H9 (cell line): Measurements from ENCODE around the gene ARHGDIB. TPM values are rescaled to one million over a fixed set of nuclear protein-coding genes. Genes with fewer than 3 reads are reported as not detected.

ENCODE experiments used
- DNase-seq: peaks from one replicate; pipeline ENCODE4 v3.0.0-alpha.2; 2017
- H2AFZ ChIP-seq: one replicate; pipeline ENCODE4 v1.6.1; 2013; ENCODE audit warnings: mild to moderate bottlenecking, low read length, control low read depth, moderate library complexity
- H2AK5ac ChIP-seq: 2 replicates; pipeline ENCODE4 v1.6.1; 2013; ENCODE audit warnings: low read length, control low read depth, mixed read lengths; ENCODE audit not compliant: insufficient read length
- H2BK120ac ChIP-seq: one replicate; pipeline ENCODE4 v1.6.1; 2013; ENCODE audit warnings: low read depth, mild to moderate bottlenecking, low read length, control low read depth, inconsistent platforms; ENCODE audit not compliant: poor library complexity, severe bottlenecking
- H2BK12ac ChIP-seq: 2 replicates; pipeline ENCODE4 v1.6.1; 2013; ENCODE audit warnings: low read length, control low read depth, mixed read lengths, low read depth; ENCODE audit not compliant: insufficient read length
- H2BK15ac ChIP-seq: 2 replicates; pipeline ENCODE4 v1.6.1; 2013; ENCODE audit warnings: low read depth, low read length, control low read depth
- H2BK20ac ChIP-seq: one replicate; pipeline ENCODE4 v1.6.1; 2013; ENCODE audit warnings: low read depth, mild to moderate bottlenecking, low read length, control low read depth, inconsistent platforms; ENCODE audit not compliant: poor library complexity, severe bottlenecking
- H2BK5ac ChIP-seq: 2 replicates; pipeline ENCODE4 v1.6.1; 2013; ENCODE audit warnings: low read length, control low read depth, mixed read lengths; ENCODE audit not compliant: insufficient read length
- H3K14ac ChIP-seq: 2 replicates; pipeline ENCODE4 v1.6.1; 2013; ENCODE audit warnings: low read length, control low read depth; ENCODE audit not compliant: insufficient read depth
- H3K18ac ChIP-seq: 2 replicates; pipeline ENCODE4 v1.6.1; 2013; ENCODE audit warnings: low read depth, mild to moderate bottlenecking, mixed read lengths, low read length, control low read depth; ENCODE audit not compliant: insufficient read length
- H3K23ac ChIP-seq: 2 replicates; pipeline ENCODE4 v1.6.1; 2013; ENCODE audit warnings: low read length, control low read depth, mixed read lengths, low read depth; ENCODE audit not compliant: insufficient read length
- H3K23me2 ChIP-seq: 2 replicates; pipeline ENCODE4 v1.6.1; 2013; ENCODE audit warnings: low read depth, mild to moderate bottlenecking, mixed read lengths, low read length, control low read depth; ENCODE audit not compliant: insufficient read length, poor library complexity, severe bottlenecking
- H3K27ac ChIP-seq: 2 replicates; pipeline ENCODE4 v1.5.1; 2013; ENCODE audit warnings: low read length, control low read depth, mixed read lengths, low read depth; ENCODE audit not compliant: insufficient read length
- H3K27me3 ChIP-seq: 2 replicates; pipeline ENCODE4 v1.6.1; 2013; ENCODE audit warnings: low read length, control low read depth, inconsistent platforms; ENCODE audit not compliant: insufficient read depth
- H3K4ac ChIP-seq: 2 replicates; pipeline ENCODE4 v1.6.1; 2013; ENCODE audit warnings: low read depth, mild to moderate bottlenecking, control low read depth, inconsistent platforms, low read length, moderate library complexity
- H3K4me1 ChIP-seq: 2 replicates; pipeline ENCODE4 v1.6.1; 2013; ENCODE audit warnings: low read length, control low read depth, inconsistent platforms; ENCODE audit not compliant: insufficient read depth
- H3K4me2 ChIP-seq: 2 replicates; pipeline ENCODE4 v1.6.1; 2013; ENCODE audit warnings: low read length, control low read depth, mixed read lengths; ENCODE audit not compliant: insufficient read length, insufficient read depth
- H3K56ac ChIP-seq: 2 replicates; pipeline ENCODE4 v1.6.1; 2013; ENCODE audit warnings: low read depth, mild to moderate bottlenecking, mixed read lengths, low read length, control low read depth; ENCODE audit not compliant: insufficient read length
- H3K79me1 ChIP-seq: 2 replicates; pipeline ENCODE4 v1.6.1; 2013; ENCODE audit warnings: low read depth, mild to moderate bottlenecking, moderate library complexity, low read length, control low read depth, inconsistent platforms; ENCODE audit not compliant: insufficient read depth, poor library complexity, severe bottlenecking
- H3K79me2 ChIP-seq: 2 replicates; pipeline ENCODE4 v1.6.1; 2013; ENCODE audit warnings: low read length, control low read depth, inconsistent platforms; ENCODE audit not compliant: insufficient read depth
- H3K9ac ChIP-seq: 2 replicates; pipeline ENCODE4 v1.6.1; 2013; ENCODE audit warnings: low read length, control low read depth, mixed read lengths; ENCODE audit not compliant: insufficient read length; ENCODE audit errors: extremely low read depth
- H3K9me3 ChIP-seq: one replicate; pipeline ENCODE4 v1.6.1; 2013; ENCODE audit warnings: low read depth, low read length, inconsistent platforms; ENCODE audit not compliant: control insufficient read depth
- H3T11ph ChIP-seq: one replicate; pipeline ENCODE4 v1.6.1; 2013; ENCODE audit warnings: mild to moderate bottlenecking, low read length, control low read depth, inconsistent platforms
- H4K20me1 ChIP-seq: one replicate; pipeline ENCODE4 v1.6.1; 2013; ENCODE audit not compliant: control insufficient read depth, insufficient read length, insufficient read depth
- H4K5ac ChIP-seq: 2 replicates; pipeline ENCODE4 v1.6.1; 2013; ENCODE audit warnings: low read depth, mild to moderate bottlenecking, mixed read lengths, low read length, control low read depth; ENCODE audit not compliant: insufficient read length
- H4K8ac ChIP-seq: replicated peaks from 2 replicates; pipeline ENCODE4 v1.6.1; 2013; ENCODE audit warnings: low read length, control low read depth, mixed read lengths, low read depth; ENCODE audit not compliant: insufficient read length
- H4K91ac ChIP-seq: 2 replicates; pipeline ENCODE4 v1.6.1; 2013; ENCODE audit warnings: low read depth, mild to moderate bottlenecking, moderate library complexity, mixed read lengths, low read length, control low read depth; ENCODE audit not compliant: insufficient read length
- H3K27ac Mint-ChIP-seq, 3 experiments: 2 replicates in 2 of 3; 3 replicates in 1 of 3; pipeline ENCODE4 v1.8.0; 2020 to 2021; ENCODE audit warnings: mixed read lengths in 3 of 3, mild to moderate bottlenecking in 1 of 3, moderate library complexity in 1 of 3
- H3K27me3 Mint-ChIP-seq: 2 replicates; pipeline ENCODE4 v1.8.0; 2021; ENCODE audit warnings: low read depth, mild to moderate bottlenecking, moderate library complexity, mixed read lengths
- H3K36me3 Mint-ChIP-seq, 3 experiments: 2 replicates in 2 of 3; 3 replicates in 1 of 3; pipeline ENCODE4 v1.8.0; 2020 to 2021; ENCODE audit warnings: low read depth in 3 of 3, mixed read lengths in 3 of 3; ENCODE audit not compliant: insufficient read depth in 1 of 3
- H3K4me1 Mint-ChIP-seq, 2 experiments: 2 replicates each; pipeline ENCODE4 v1.8.0; 2020; ENCODE audit warnings: mixed read lengths in 2 of 2
- H3K4me3 Mint-ChIP-seq, 2 experiments: 2 replicates in 1 of 2; 3 replicates in 1 of 2; pipeline ENCODE4 v1.8.0; 2020 to 2021; ENCODE audit warnings: mild to moderate bottlenecking in 2 of 2, mixed read lengths in 2 of 2, moderate library complexity in 1 of 2
- H3K9me3 Mint-ChIP-seq, 2 experiments: 2 replicates in 1 of 2; 3 replicates in 1 of 2; pipeline ENCODE4 v1.8.0; 2020; ENCODE audit warnings: mild to moderate bottlenecking in 2 of 2, mixed read lengths in 2 of 2, moderate library complexity in 1 of 2
- WGBS: extraction: QIAGEN DNeasy Blood & Tissue Kit; methylation state at CpG from one replicate; pipeline ENCODE4 v1.1.7; 2013; ENCODE audit warnings: missing lambda C conversion rate, low lambda C conversion rate, mixed read lengths; ENCODE audit not compliant: insufficient read length; ENCODE audit errors: extremely low coverage; 5-methylcytosine and 5-hydroxymethylcytosine counted together
- total RNA-seq: library from RNA; stranded (reverse); gene quantifications from 2 replicates; pipeline ENCODE4 v1.2.1, GENCODE V29; 2021
- TF ChIP-seq, protein P1 (sequence below): fragments of 200-600 bp; sonication (generic); conservative IDR thresholded peaks from 3 replicates; pipeline ENCODE4 v1.8.0; 2021; ENCODE audit warnings: antibody characterized with exemption, mild to moderate bottlenecking

The ARHGDIB gene
- total RNA-seq, 1 experiment from 2014 or later: 0.44 TPM

GRCh38 chr12:14911131-14911530 is 50.3 kb downstream of the ARHGDIB start:
- Histone ChIP-seq H4K91ac (no peak overlapping the region), H3T11ph (no peak overlapping the region), H2BK12ac (no peak overlapping the region), H3K56ac (no peak overlapping the region), H2BK20ac (no peak overlapping the region), H4K5ac (no peak overlapping the region), H3K18ac (no peak overlapping the region), H3K27ac (no peak overlapping the region), H3K14ac (no peak overlapping the region), H2BK5ac (no peak overlapping the region), H3K4me1 (no peaks in the 10 kb centered on the region), H4K8ac (no peak overlapping the region), H3K23ac (no peak overlapping the region), H3K4ac (no peak overlapping the region), H3K9me3 (no peaks in the 10 kb centered on the region), H2AK5ac (no peak overlapping the region), H3K79me2 (no peaks in the 10 kb centered on the region), H2BK15ac (no peak overlapping the region), H4K20me1 (no peaks in the 10 kb centered on the region), H3K9ac (no peak overlapping the region), H2BK120ac (no peak overlapping the region), H3K27me3 (no peaks in the 10 kb centered on the region), H3K23me2 (no peaks in the 10 kb centered on the region), H2AFZ (no peak overlapping the region), H3K4me2 (no peak overlapping the region), H3K79me1 (no peaks in the 10 kb centered on the region)
- Mint-ChIP-seq H3K9me3 (no peaks in the 10 kb centered on the region), H3K4me1 (no peaks in the 10 kb centered on the region), H3K27ac (no peak overlapping the region; a peak in 1 of 7 replicates), H3K4me3 (no peak overlapping the region), H3K36me3 (no peaks in the 10 kb centered on the region), H3K27me3 (no peaks in the 10 kb centered on the region)
- no CpG with 5 or more reads among the region's 2 CpGs for WGBS
- DNase-seq: no peak
- TF ChIP-seq, protein P1, sequence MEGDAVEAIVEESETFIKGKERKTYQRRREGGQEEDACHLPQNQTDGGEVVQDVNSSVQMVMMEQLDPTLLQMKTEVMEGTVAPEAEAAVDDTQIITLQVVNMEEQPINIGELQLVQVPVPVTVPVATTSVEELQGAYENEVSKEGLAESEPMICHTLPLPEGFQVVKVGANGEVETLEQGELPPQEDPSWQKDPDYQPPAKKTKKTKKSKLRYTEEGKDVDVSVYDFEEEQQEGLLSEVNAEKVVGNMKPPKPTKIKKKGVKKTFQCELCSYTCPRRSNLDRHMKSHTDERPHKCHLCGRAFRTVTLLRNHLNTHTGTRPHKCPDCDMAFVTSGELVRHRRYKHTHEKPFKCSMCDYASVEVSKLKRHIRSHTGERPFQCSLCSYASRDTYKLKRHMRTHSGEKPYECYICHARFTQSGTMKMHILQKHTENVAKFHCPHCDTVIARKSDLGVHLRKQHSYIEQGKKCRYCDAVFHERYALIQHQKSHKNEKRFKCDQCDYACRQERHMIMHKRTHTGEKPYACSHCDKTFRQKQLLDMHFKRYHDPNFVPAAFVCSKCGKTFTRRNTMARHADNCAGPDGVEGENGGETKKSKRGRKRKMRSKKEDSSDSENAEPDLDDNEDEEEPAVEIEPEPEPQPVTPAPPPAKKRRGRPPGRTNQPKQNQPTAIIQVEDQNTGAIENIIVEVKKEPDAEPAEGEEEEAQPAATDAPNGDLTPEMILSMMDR: no peak
